A549 (cell line): ENCODE data around the gene TTC7B. TPM values are rescaled to one million over a fixed set of nuclear protein-coding genes. Genes with fewer than 3 reads are reported as not detected.

Experiments used
- ATAC-seq, 2 experiments: fragments of 200-7000 bp in 1 of 2; fragments of >200 bp in 1 of 2; cut with Nextera tagmentation in 1 of 2; cut with Tn5 transposase in 1 of 2; 3 replicates each; pipeline versions ENCODE4 v1.8.0 to v1.9.1; 2018 to 2020; ENCODE audit warnings: mild to moderate bottlenecking in 1 of 2, moderate library complexity in 1 of 2
- CTCF ChIA-PET: fragments of 300-600 bp; sonication (Branson Sonifier 250); formaldehyde crosslinking; extraction: SDS; loops from one replicate; lab custom pipeline; 2021; ENCODE audit warnings: antibody characterized with exemption, inconsistent platforms; lab: Yijun Ruan, JAX
- POLR2A ChIA-PET: fragments of 350-600 bp; formaldehyde crosslinking; extraction: SDS; loops from one replicate; lab custom pipeline; 2021; ENCODE audit warnings: antibody characterized with exemption, inconsistent platforms; lab: Yijun Ruan, JAX
- DNase-seq, 2 experiments: peaks; one replicate each; pipeline versions ENCODE4 v3.0.0 to v3.0.0-alpha.2; 2011 to 2016; ENCODE audit warnings: low read depth in 1 of 2, low spot score in 1 of 2
- FAIRE-seq: peaks from 2 replicates; lab custom pipeline; 2011; peaks lifted over from hg19 to GRCh38; lab: Jason Lieb, UNC
- H3K27ac ChIP-seq, 2 experiments: fragments of >200 bp; sonication (Bioruptor Twin); formaldehyde crosslinking; 3 replicates each; pipeline ENCODE4 v1.5.1; 2016 to 2017
- H3K4me1 ChIP-seq: fragments of >200 bp; sonication (Bioruptor Twin); formaldehyde crosslinking; 3 replicates; pipeline ENCODE4 v1.6.1; 2016
- H3K4me2 ChIP-seq: fragments of >200 bp; sonication (Bioruptor Twin); formaldehyde crosslinking; 3 replicates; pipeline ENCODE4 v1.6.1; 2016
- H3K4me3 ChIP-seq: fragments of >200 bp; sonication (Bioruptor Twin); formaldehyde crosslinking; 3 replicates; pipeline ENCODE4 v1.5.1; 2016
- H3K9me3 ChIP-seq: fragments of >200 bp; sonication (Bioruptor Twin); formaldehyde crosslinking; 3 replicates; pipeline ENCODE4 v1.6.1; 2016
- BCL3 ChIP-seq: fragments of >200 bp; sonication (Bioruptor Twin); formaldehyde crosslinking; IDR thresholded peaks from 3 replicates; pipeline ENCODE4 v1.6.1; 2016
- BHLHE40 ChIP-seq: IDR thresholded peaks from 2 replicates; pipeline ENCODE4 v1.6.1; 2012; ENCODE audit warnings: low read depth, low read length, inconsistent platforms
- CBX2 ChIP-seq: fragments of 200-600 bp; sonication (generic); IDR thresholded peaks from 2 replicates; pipeline ENCODE4 v1.6.1; 2016; ENCODE audit warnings: low read depth, mild to moderate bottlenecking, borderline replicate concordance
- CEBPB ChIP-seq, 2 experiments: fragments of >200 bp in 1 of 2; sonication (Bioruptor Twin) in 1 of 2; formaldehyde crosslinking in 1 of 2; IDR thresholded peaks; 2 replicates each; pipeline ENCODE4 v1.6.1; 2012 to 2016
- ELK1 ChIP-seq: fragments of 150-350 bp; IDR thresholded peaks from 2 replicates; pipeline ENCODE4 v1.6.1; 2014; ENCODE audit warnings: low read depth, mild to moderate bottlenecking, low read length
- EP300 ChIP-seq, 2 experiments: fragments of >200 bp; sonication (Bioruptor Twin); formaldehyde crosslinking; IDR thresholded peaks; 2 replicates in 1 of 2; 3 replicates in 1 of 2; pipeline ENCODE4 v1.6.1; 2016 to 2017
- HDAC2 ChIP-seq: fragments of 200-600 bp; sonication (generic); IDR thresholded peaks from 2 replicates; pipeline ENCODE4 v1.6.1; 2016
- HOXA7 ChIP-seq: fragments of 250-450 bp; sonication (Bioruptor Pico); IDR thresholded peaks from 2 replicates; pipeline ENCODE4 v1.5.0; 2020; ENCODE audit warnings: mild to moderate bottlenecking, moderate library complexity
- HOXB5 ChIP-seq: fragments of 250-450 bp; sonication (Bioruptor Pico); IDR thresholded peaks from 2 replicates; pipeline ENCODE4 v1.5.0; 2020; ENCODE audit warnings: mild to moderate bottlenecking, moderate library complexity
- JUN ChIP-seq, 2 experiments: fragments of >200 bp; sonication (Bioruptor Twin); formaldehyde crosslinking; IDR thresholded peaks; 2 replicates in 1 of 2; 3 replicates in 1 of 2; pipeline ENCODE4 v1.6.1; 2016 to 2017
- KDM5A ChIP-seq: fragments of 200-600 bp; sonication (generic); IDR thresholded peaks from 2 replicates; pipeline ENCODE4 v1.6.1; 2016; ENCODE audit warnings: antibody characterized with exemption, mild to moderate bottlenecking
- MAFK ChIP-seq: fragments of 450-650 bp; IDR thresholded peaks from 2 replicates; pipeline ENCODE4 v1.6.1; 2014; ENCODE audit not compliant: partially characterized antibody
- MAX ChIP-seq: IDR thresholded peaks from 2 replicates; pipeline ENCODE4 v1.6.1; 2012
- MAZ ChIP-seq: fragments of 150-350 bp; IDR thresholded peaks from 2 replicates; pipeline ENCODE4 v1.6.1; 2014; ENCODE audit warnings: antibody characterized with exemption, low read depth, low read length, borderline replicate concordance
- MYC ChIP-seq: IDR thresholded peaks from 2 replicates; pipeline ENCODE4 v1.6.1; 2012; ENCODE audit warnings: mild to moderate bottlenecking, inconsistent platforms, low read length, improper control_type of control experiment, borderline replicate concordance
- POLR2AphosphoS2 ChIP-seq: conservative IDR thresholded peaks from 2 replicates; pipeline ENCODE4 v1.6.1; 2012; ENCODE audit warnings: low read length, improper control_type of control experiment, inconsistent platforms
- RFX5 ChIP-seq: fragments of 450-650 bp; IDR thresholded peaks from 2 replicates; pipeline ENCODE4 v1.7.1; 2014; ENCODE audit warnings: antibody characterized with exemption, mild to moderate bottlenecking, moderate library complexity
- TP53 ChIP-seq: fragments of 250-450 bp; sonication (Bioruptor Pico); IDR thresholded peaks from 2 replicates; pipeline ENCODE4 v1.5.0; 2021; ENCODE audit warnings: mild to moderate bottlenecking, moderate library complexity
- USF2 ChIP-seq: fragments of 450-650 bp; IDR thresholded peaks from 2 replicates; pipeline ENCODE4 v1.6.1; 2014; ENCODE audit warnings: antibody characterized with exemption
- ZFP36 ChIP-seq: fragments of 450-650 bp; IDR thresholded peaks from 2 replicates; pipeline ENCODE4 v1.6.1; 2014; ENCODE audit warnings: borderline replicate concordance; ENCODE audit not compliant: partially characterized antibody
- ZNF302 ChIP-seq: fragments of 250-450 bp; sonication (Bioruptor Pico); IDR thresholded peaks from 2 replicates; pipeline ENCODE4 v1.9.0; 2021; ENCODE audit warnings: inconsistent platforms, mild to moderate bottlenecking, moderate library complexity
- ZSCAN20 ChIP-seq: fragments of 250-450 bp; sonication (Bioruptor Pico); IDR thresholded peaks from 2 replicates; pipeline ENCODE4 v1.8.0; 2022; ENCODE audit warnings: mild to moderate bottlenecking, moderate library complexity
- WGBS: methylation state at CpG from one replicate; pipeline ENCODE4 v1.1.6; 2017; ENCODE audit errors: missing lambda C conversion rate; 5-methylcytosine and 5-hydroxymethylcytosine counted together
- polyA plus RNA-seq, 4 experiments: library from polyadenylated mRNA; depleted of rRNA in 3 of 4; stranded (reverse); fragments of >200 nt; fragmentation: RNase III in 1 of 4; extraction: RNeasy Plus Mini Kit Qiagen cat#74134 plus additional on column Dnase treatment in 1 of 4; gene quantifications; 2 replicates in 3 of 4; 3 replicates in 1 of 4; pipeline ENCODE4 v1.2.3, GENCODE V29; 2011 to 2017

The TTC7B gene
- polyA plus RNA-seq, 2 of the 4 experiments (the other 2 are of a cell fraction) = 16.6 to 28.0 TPM

- WGBS = 97% methylated on average over 4 of the region's 4 CpGs
- FAIRE-seq = no peak
Measured at GRCh38 chr14:90781344-90781761, 34.9 kb downstream of the TTC7B start.

GRCh38 chr14:90780519-90780918 is 35.7 kb downstream of the TTC7B start:
- H3K27ac ChIP-seq = no peak overlapping the region
- H3K4me3 ChIP-seq = no peak overlapping the region
- H3K4me2 ChIP-seq = no peak overlapping the region
- H3K9me3 ChIP-seq = no peaks in the 10 kb centered on the region
- FAIRE-seq = no peak
- WGBS = 92% methylated on average over 8 of the region's 12 CpGs
- no peak for DNase-seq
- TF ChIP-seq RFX5 (no peak), ZNF302 (no peak), TP53 (CRISPR knock-in tag) (no peak), EP300 (IDR thresholded peaks at IDR 0.05) (no peak), BCL3 (no peak), ELK1 (no peak), HOXA7 (no peak), ZSCAN20 (CRISPR knock-in tag) (no peak), CEBPB (IDR thresholded peaks at IDR 0.05) (no peak), JUN (IDR thresholded peaks at IDR 0.05) (no peak), MAX (no peak), ZFP36 (no peak), MAZ (no peak), KDM5A (no peak), POLR2AphosphoS2 (no peak), HDAC2 (no peak), HOXB5 (CRISPR knock-in tag) (no peak), BHLHE40 (no peak), MYC (no peak)
- no peak for ATAC-seq
- ChIA-PET CTCF (interaction anchor here (1.1 to 1.4 kb wide), 2 partner anchors 12 to 22 kb away, joined by 3 to 4 read pairs; no protein-coding TSS in a partner anchor), POLR2A (no interaction called here)
- no peaks in the 10 kb centered on the region for H3K4me1 ChIP-seq

More at GRCh38 chr14:90781344-90781761, 34.9 kb downstream of the TTC7B start:
- Histone ChIP-seq H3K27ac (no peak overlapping the region), H3K4me2 (no peak overlapping the region), H3K4me1 (no peaks in the 10 kb centered on the region), H3K4me3 (no peak overlapping the region), H3K9me3 (no peaks in the 10 kb centered on the region)
- TF ChIP-seq HOXB5 (CRISPR knock-in tag) = no peak
- TF ChIP-seq HOXA7 = no peak
- TF ChIP-seq MAFK = no peak
- no peak for TF ChIP-seq USF2
- no peak for TF ChIP-seq CBX2
- DNase-seq (no peak), ATAC-seq (no peak)
- ChIA-PET CTCF (interaction anchor here (1.4 kb wide), 1 partner anchor 23 kb away, joined by 3 read pairs; no protein-coding TSS in a partner anchor), POLR2A (no interaction called here)
